RKO (cell line): ENCODE data around the gene HEG1.

Experiments
- DNase-seq: peaks from one replicate; pipeline ENCODE4 v3.0.0-alpha.2; 2016; ENCODE audit warnings: low spot score

HEG1 gene

GRCh38 chr3:125069452-125069851, 13.7 kb upstream of the HEG1 start:
- DNase-seq, result no peak

GRCh38 chr3:125068265-125068664, 12.5 kb upstream of the HEG1 start:
- no peak for DNase-seq

DNA sequence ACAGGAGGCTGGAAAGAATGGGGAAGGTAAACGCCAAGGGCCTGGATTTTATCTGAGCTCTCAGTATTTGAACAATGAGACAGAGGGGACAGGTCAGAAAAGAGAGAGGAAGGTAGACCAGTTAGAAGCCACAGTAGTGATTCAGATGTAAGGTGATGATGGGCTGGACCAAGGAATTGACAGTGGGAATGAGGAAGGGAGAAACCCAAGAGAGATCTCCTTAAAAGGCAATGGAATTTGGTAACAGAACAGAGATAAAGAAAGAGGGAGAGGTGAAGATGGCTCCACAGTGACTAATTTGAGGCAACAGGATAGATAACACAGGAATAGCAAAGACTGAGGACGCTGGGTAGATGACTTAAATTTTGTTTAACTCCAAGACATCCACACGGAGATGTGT, 11.4 kb upstream of the HEG1 start:
- DNase-seq, result no peak

- no peak for DNase-seq
Observed at GRCh38 chr3:125062904-125063618, 7.3 kb upstream of the HEG1 start.

- DNase-seq, result no peak
Observed at GRCh38 chr3:125061646-125062045, 5.8 kb upstream of the HEG1 start.

DNA sequence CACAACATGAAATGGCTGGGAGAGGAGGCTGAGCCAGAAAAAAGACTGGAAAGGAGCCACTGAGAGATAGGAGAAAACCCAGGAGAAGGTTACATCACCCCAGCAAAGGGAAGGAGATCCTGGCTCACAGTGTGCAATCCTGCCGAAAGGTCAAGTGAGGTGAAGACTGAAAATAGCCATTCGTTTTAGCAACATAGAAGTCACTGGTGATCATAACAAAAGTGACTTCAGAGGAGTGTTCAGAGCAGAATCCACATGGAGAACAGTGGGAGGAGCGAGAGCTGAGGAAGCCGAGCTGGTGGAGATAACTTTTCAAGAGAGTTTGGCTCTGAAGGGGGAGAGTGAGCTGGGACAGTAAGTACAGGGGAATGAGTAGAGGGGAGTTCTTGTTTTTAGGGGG, 5.4 kb upstream of the HEG1 start:
- no peak for DNase-seq

DNA sequence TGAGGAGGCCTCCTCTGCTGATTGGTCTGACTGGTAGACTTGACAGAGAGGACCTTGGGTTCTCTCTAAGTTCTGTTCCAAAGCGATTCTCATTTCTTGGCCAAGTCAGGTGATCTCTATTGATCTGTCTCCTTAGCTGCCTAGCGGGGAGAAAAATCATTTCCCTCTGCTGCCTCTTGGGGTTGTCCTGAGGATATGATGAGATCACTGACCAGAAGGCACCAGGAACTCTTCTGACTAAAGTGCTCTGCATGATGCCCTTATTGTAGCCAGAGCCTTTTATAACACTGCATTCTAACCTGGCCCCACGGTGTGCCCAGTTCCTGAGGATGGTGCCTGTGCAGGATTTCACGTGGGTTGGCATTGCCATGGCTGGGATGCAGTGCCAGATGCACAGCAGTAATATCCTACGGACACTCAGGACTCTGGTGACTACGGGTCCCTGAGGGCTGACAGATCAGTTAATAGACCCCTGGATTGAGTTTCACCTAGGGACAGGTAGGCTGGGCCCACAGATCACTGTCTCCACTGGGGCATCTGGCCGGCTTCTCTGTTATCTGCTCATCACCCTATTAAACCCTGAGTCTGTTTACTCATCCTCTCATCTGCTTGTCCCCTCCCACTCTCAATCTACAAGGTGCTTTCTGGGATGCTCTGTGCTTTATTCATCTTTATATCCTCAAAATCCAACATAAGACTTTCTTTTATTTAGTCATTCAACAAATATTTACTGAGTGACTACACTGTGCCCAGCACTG, 3.9 kb upstream of the HEG1 start:
- peak; percentile 25 for DNase-seq

DNA sequence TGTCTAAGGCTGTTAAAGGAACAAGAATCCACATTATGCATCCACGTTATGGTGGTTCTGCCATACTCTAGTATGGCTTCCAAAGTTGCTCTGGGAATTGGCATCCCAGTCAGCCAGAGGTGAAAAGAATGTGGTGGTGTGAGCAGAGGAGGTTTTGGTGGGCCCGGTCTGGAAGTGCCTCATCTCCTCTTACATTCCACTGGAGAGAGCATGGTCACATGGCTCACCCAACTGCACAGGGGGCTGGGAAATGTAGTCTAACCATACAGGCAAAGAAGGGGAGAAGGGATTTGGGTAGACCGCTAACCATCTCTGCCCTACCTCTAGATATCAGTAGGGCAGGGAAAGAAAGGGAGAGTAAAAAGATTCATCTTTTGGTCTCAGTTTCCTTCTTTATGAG, 3.2 kb upstream of the HEG1 start:
- DNase-seq, result no peak

DNA sequence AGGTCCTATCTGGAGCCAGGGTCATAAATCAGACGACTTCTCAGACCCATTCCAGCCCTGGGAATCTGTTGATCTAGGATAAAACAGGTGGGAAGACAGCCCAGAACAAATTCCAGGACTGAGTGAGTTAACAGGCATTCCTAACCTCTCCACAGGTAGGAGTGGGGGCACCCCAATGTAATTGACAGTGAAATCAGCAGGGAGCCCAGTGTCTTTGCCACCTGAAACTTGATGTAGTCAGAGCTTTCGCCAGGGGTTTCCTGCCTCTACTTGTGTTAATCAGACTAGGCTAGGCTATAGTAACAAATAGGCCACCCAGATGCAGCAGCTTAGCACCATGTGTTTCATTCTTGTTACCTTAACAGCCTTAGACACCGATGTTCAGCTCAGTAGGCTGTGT, 2.7 kb upstream of the HEG1 start:
- DNase-seq, result no peak

DNA sequence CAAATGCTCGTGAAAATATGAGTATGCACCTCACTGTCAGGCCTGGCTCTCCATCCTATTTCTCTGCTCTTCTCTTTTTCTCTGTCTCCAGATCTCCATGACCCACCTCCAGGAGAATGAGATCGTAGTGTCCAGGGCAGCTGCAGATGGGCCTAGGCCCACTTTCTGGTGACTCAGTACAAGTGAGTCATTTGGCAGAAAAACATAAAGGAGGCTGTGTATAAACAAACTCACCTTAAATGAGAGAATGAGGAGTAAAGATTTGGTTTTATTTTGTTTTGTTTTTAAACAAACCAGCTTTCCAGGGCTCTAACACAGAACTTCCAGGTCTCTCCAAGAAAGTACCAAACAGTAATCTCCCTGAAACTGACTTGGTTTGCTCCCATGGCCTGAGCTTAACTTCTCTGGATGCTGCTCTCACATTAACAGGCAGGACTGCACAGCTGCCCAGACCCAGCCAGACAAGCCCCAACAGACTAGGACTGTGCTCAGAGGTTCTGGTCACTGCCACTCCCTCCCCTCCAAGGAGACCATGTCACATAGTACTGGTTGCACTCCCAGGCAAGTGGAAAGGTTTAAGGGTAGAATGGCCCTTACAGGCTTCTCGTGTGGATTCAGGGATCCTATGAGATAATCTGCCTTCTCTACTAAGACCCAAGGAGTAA, 1.5 kb upstream of the HEG1 start:
- peak; percentile 74 for DNase-seq

DNA sequence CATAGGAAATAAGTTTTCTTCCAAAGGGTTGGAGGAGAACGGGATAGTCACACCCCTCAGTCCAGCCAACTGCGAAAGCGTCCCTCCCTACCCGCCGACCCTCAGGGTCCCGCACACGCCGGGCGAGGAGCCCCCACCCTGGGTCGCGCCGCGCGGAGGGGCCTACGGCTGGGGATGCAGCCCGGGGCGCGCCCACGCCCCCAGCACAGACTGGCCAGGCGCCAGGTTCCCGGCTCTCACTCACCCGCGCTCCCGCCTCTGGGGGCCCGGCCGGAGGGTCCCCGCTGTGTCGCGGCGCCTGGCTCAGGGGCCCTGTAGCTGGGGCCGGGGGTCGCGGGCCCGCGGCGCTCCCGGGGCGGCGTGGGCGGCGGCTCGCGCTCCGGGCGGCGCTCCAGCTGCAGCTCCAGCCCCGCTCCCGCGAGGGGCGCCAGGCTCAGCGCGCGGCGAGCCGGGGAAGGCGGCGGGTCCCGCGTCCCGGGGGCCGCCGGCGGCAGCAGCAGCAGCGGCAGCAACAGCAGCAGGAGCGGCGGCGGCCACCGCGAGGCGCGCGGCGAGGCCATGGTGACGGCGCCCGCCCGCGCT, 375 bp downstream of the HEG1 start:
- DNase-seq, result no peak

GRCh38 chr3:125054449-125055329, 1.1 kb downstream of the HEG1 start:
- peak; percentile 77 for DNase-seq

DNA sequence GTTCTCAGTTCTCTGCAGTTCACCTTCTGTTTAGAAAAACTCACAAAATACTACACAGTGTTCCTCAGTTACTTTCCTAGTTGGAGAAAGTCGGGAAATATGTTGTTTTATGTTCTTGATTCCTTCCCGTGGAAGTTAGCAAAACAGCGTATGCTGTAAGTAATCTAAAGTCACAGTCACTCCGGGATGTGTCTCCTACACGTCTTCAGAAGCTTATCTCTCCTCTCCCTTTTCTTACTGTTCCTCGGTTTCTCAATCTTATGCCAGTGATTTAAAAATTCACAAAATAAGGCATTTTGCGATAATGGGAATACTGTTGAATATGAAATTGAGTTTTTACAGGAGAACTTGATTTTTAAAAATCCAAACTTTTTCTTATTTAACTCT, 1.7 kb downstream of the HEG1 start:
- DNase-seq, result no peak

GRCh38 chr3:125053304-125053699, 2.5 kb downstream of the HEG1 start:
- no peak for DNase-seq

DNA sequence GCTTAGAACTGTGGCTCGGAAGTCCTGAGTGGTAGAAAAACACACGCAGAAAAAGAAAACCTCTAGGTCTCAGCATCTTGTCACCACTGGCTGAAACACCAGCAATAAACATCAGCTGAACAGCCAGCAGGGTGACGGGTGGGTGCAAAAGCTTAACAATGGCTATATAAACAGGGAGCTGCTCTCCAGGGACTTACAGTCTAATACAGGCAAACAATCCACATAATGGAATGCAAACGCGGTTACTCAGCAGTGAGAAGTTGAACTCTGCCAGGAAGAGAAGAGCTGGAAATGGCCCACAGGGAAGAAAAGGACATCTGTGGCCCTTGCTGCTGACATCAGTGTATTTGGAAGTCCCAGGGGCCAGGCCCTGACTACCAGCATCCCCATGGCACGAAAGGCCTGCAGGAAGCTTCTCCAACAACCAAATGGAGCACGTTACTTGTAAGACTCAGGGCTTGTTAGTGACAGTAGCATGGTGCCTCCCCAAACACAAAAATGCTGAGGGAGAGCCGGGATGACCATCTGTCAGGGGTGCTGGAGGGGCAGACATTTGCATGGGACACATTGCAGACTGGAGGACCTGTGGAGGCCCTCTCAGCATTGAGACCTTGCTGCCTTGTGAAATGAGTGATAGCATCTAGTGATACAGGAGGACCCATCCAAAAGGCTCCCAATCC, 3.0 kb downstream of the HEG1 start:
- no peak for DNase-seq

GRCh38 chr3:125051715-125052581, 3.8 kb downstream of the HEG1 start:
- no peak for DNase-seq

- DNase-seq, result no peak
Observed at GRCh38 chr3:125051205-125051604, 4.6 kb downstream of the HEG1 start.

- no peak for DNase-seq
Observed at GRCh38 chr3:125050488-125051090, 5.2 kb downstream of the HEG1 start.

DNA sequence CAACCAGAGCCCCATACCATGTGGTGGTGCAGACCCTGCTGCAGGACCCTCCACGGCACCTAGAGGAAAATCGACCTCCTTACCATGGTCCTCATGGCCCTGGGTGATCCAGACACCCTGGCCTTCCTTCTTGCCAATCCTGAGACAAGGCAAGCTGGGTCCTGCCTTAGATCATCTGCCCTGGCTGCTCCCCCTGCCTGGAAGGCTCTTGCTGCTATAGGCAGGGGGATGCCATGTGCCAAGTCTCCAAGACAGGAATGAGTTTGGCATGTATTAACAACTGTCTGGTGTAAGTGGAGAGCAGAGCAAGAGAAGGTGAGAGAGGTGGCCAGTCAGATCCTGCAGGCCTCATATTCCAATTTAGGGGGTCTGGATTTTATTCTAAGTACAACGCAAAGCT, 7.5 kb downstream of the HEG1 start:
- DNase-seq, result no peak

- peak; percentile 45 for DNase-seq
Observed at GRCh38 chr3:125045965-125046364, 9.8 kb downstream of the HEG1 start.
